ENCODE measurements around the gene DLL1.

DLL1 gene

GRCh38 chr6:170254315-170255213, 36.3 kb downstream of the DLL1 start:
- TF ChIP-seq, protein P1, sequence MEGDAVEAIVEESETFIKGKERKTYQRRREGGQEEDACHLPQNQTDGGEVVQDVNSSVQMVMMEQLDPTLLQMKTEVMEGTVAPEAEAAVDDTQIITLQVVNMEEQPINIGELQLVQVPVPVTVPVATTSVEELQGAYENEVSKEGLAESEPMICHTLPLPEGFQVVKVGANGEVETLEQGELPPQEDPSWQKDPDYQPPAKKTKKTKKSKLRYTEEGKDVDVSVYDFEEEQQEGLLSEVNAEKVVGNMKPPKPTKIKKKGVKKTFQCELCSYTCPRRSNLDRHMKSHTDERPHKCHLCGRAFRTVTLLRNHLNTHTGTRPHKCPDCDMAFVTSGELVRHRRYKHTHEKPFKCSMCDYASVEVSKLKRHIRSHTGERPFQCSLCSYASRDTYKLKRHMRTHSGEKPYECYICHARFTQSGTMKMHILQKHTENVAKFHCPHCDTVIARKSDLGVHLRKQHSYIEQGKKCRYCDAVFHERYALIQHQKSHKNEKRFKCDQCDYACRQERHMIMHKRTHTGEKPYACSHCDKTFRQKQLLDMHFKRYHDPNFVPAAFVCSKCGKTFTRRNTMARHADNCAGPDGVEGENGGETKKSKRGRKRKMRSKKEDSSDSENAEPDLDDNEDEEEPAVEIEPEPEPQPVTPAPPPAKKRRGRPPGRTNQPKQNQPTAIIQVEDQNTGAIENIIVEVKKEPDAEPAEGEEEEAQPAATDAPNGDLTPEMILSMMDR (IDR thresholded peaks at IDR 0.05; ENCODE audit: unreplicated experiment in 3 of 3): no peak
- H3K9me3 Mint-ChIP-seq: peaks cover 5% of the 10 kb centered on the region

DNA sequence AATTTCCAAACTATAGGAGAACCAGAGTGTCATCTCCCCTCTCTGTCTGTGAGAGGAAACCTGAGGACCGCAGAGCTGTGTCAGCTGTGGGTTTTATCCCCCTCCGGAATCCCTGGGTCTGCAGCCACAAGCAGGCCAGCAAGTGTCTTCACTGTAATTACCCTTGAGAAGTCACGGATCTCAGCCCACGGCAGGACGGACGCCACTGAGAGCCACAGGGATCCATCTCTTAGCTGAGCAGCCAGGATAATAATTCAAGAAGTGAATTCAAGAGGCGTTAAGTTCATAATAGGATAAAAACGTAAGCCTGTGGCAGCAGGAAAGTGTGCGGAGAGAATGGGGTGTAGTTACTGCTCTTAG, 37.0 kb downstream of the DLL1 start:
- H3K36me3 Mint-ChIP-seq (ENCODE audit: low read depth): no peaks in the 10 kb centered on the region
- no peak overlapping the region for H3K4me3 Mint-ChIP-seq
- TF ChIP-seq, protein P1 (IDR thresholded peaks at IDR 0.05; ENCODE audit: unreplicated experiment in 3 of 3): no peak

More at GRCh38 chr6:170254315-170255213, 36.3 kb downstream of the DLL1 start:
- Mint-ChIP-seq H3K36me3 (ENCODE audit: low read depth) (no peaks in the 10 kb centered on the region), H3K27me3 (ENCODE audit: low read depth) (peaks cover 22% of the 10 kb centered on the region), H3K4me1 (peaks cover 36% of the 10 kb centered on the region), H3K4me3 (no peak overlapping the region), H3K27ac (no peak overlapping the region)

DNA sequence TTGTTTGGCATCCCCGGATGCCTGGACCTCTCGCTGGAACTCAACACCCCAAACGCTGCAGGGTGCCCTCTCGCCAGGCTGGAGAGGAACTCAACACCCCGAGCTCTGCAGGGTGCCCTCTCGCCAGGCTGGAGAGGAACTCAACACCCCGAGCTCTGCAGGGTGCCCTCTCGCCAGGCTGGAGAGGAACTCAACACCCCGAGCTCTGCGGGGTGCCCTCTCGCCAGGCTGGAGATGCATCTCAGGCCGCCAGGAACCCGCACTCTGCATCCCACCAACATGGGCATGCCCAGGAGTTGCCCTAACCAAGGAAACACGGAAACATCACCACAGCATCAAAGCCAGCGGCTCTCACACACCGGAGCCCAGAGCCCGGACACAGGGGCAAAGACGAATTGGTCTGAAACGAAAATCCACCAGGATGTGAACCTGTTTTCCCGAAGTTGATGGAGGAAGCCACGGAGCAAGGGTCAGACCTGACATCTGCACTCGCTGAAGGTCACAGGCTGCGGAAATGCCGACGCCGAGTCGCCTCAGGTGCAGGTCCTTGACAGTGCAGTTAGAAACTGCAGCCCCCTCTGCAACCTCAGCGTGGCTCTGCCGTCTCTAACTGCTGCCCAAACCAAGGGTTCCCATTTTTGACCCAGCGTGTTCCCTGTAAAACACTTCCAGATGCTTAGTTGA, 37.5 kb downstream of the DLL1 start:
- Mint-ChIP-seq H3K9me3 (peaks cover 5% of the 10 kb centered on the region), H3K4me1 (peaks cover 47% of the 10 kb centered on the region), H3K36me3 (ENCODE audit: low read depth) (no peaks in the 10 kb centered on the region), H3K27me3 (ENCODE audit: low read depth) (peaks cover 33% of the 10 kb centered on the region), H3K4me3 (no peak overlapping the region), H3K27ac (no peak overlapping the region)
- TF ChIP-seq, protein P1 (IDR thresholded peaks at IDR 0.05; ENCODE audit: unreplicated experiment in 3 of 3): no peak

More for the DNA sequence above, 37.0 kb downstream of the DLL1 start:
- H3K27ac Mint-ChIP-seq: no peak overlapping the region
- peaks cover 42% of the 10 kb centered on the region for H3K4me1 Mint-ChIP-seq
- H3K9me3 Mint-ChIP-seq: peaks cover 5% of the 10 kb centered on the region
- H3K27me3 Mint-ChIP-seq (ENCODE audit: low read depth): peaks cover 28% of the 10 kb centered on the region

- no peaks in the 10 kb centered on the region for H3K36me3 Mint-ChIP-seq (ENCODE audit: low read depth)
- peaks cover 39% of the 10 kb centered on the region for H3K27me3 Mint-ChIP-seq (ENCODE audit: low read depth)
- H3K27ac Mint-ChIP-seq: no peak overlapping the region
- H3K9me3 Mint-ChIP-seq: peaks cover 5% of the 10 kb centered on the region
- H3K4me1 Mint-ChIP-seq: peaks cover 55% of the 10 kb centered on the region
- TF ChIP-seq, protein P1 (IDR thresholded peaks at IDR 0.05; ENCODE audit: unreplicated experiment in 3 of 3): no peak
- no peak overlapping the region for H3K4me3 Mint-ChIP-seq
These were observed 38.9 kb downstream of the DLL1 start for GRCh38 chr6:170251776-170252571.

DNA sequence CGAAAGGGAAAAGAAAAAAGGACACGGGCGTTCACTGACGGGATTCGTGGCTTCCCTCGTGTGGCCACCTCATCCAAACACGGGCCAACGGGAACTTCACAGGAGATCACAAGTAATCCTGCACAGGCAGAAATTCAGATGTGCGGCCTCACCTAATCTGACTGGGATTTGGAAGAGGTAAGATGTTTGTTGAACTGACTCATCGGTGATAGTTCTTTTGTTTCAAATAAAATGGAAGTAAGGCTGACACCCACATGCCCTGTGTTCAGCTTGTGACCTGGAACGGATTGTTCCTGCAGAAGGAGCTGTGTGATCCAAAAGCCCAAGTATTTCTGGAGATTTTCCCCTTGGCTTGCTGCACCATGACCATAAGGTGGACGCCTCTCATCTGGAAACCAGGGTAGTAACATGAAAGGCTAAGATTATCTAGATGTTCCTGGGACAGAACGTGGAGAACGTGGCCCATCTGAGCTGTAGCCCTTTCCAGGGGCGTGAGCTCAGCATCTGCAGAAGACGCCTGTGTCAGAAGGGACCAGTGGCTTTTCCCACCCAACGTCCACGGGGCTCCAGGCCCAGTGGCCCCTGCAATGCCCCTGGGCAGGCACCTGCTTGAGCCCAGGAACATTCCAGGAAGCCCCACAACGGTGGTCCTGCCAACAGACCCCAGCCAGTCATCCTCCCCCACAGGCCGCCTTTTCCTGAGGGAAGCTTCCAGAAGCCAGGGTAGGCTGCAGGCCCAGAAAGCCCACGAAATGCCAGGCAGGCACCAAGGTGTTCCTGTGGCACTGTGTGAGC, 39.7 kb downstream of the DLL1 start:
- TF ChIP-seq, protein P1 (IDR thresholded peaks at IDR 0.05; ENCODE audit: unreplicated experiment in 3 of 3): no peak
- Mint-ChIP-seq H3K27ac (peak overlapping the region in 1 of 3 experiments; percentile 17), H3K36me3 (ENCODE audit: low read depth) (no peaks in the 10 kb centered on the region), H3K27me3 (ENCODE audit: low read depth) (peaks cover 39% of the 10 kb centered on the region), H3K9me3 (peaks cover 5% of the 10 kb centered on the region), H3K4me3 (no peak overlapping the region), H3K4me1 (peaks cover 55% of the 10 kb centered on the region)
